T47D (cell line): ENCODE measurements around the gene MYF6.
A peak's percentile ranks its signal among the peaks of the same experiment; 100 is the strongest.
"Not testable (repeated sequence)": the region's sequence is repeated elsewhere in the genome, so short reads cannot be mapped to it uniquely, and the experiment has no call there.

Experiments used
- DNase-seq, 2 experiments: peaks; one replicate each; pipeline versions ENCODE4 v3.0.0 to v3.0.0-alpha.2; 2011 to 2012; ENCODE audit warnings: low read depth in 1 of 2, low spot score in 1 of 2
- JUND ChIP-seq: IDR thresholded peaks from 2 replicates; pipeline ENCODE4 v1.6.1; 2012; ENCODE audit warnings: low read depth
- in situ Hi-C: cut with HindIII; loops from 2 replicates; pipeline ENCODE4 v1.10.0; 2016; ENCODE audit warnings: low sequenced_read_pairs, low pct_unique_long_range_greater_than_20kb

The MYF6 gene

DNA sequence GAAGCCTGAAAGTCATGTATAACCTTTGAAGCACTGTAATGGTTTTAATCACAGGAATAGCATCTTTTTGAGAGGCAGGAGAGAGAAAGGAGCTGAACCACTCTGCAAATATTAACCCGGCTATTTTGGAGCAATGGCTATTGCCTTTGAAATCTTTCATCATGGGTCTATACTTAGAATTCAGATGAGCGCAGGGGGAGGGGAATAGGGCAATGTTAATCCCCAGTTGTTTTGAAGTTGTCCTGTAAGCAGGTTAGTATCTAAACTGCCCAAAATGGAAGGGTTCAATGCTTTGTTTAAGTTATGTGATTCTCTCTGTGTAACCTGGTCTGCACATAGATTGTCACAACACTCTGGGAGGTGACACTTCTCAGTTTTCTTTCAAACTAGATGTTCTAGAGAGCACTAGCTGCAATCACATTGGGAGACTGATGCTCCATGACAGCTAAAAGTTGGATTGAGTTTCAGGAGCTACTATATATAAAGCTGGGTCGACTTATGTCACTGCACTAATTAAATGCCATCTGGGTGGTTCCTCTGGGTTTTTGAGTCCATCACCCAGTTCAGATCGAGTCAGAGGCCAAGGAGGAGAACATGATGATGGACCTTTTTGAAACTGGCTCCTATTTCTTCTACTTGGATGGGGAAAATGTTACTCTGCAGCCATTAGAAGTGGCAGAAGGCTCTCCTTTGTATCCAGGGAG is at the start of gene MYF6:
Gene MYF6 (plus strand): TSS at position 509 of the 704 bp plus-strand sequence. CDS start 86 bp downstream, at position 595.
- in situ Hi-C loops = no loop called here
- DNase-seq = no peak
- TF ChIP-seq JUND = no peak

DNA sequence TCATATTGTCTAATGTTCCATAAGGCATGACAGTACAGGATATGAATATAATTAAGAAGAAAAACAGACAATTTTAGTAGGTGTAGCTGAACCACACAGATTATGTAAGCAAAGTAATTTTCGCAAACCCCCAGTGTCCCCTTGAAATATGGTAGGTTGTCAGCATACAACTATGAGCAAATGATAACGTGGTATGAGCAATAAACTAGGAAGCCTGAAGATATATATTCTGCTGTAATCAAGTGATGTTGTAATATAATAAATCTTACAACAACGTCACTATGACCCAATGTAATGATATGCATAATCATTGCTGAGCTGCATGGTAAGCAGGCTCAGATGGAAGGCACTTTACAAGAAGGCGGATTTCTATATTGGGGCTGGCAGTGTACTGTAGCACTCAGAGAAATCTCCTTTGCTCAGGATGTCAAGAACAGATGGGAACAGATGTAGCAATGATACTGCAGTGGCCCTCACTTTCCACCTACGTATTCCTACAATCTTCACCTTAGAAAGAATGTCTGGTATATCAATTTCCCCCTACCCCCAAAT is 47.8 kb upstream of the MYF6 start:
- no peak for TF ChIP-seq JUND
- DNase-seq = no peak
- in situ Hi-C loops = no loop called here

DNA sequence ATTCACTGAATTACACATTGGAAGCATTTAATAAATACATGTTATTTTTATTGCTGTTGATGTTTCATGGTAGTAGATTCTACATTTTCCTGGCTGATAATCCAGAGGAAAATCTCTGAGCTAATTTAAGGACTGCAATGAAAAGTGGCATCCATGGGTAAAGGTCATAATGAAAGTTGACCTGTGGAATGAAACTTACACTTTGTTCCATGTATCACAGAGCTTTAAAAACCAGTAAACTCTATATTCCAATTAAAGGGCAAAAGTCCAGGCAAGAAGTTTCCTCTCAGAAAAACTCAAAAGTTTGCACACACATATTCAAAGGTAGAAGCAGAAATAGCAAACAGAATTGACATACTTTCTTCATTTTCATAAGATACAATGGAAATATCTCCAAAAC is 44.8 kb upstream of the MYF6 start:
- in situ Hi-C loops = no loop called here
- TF ChIP-seq JUND = no peak
- no peak for DNase-seq

DNA sequence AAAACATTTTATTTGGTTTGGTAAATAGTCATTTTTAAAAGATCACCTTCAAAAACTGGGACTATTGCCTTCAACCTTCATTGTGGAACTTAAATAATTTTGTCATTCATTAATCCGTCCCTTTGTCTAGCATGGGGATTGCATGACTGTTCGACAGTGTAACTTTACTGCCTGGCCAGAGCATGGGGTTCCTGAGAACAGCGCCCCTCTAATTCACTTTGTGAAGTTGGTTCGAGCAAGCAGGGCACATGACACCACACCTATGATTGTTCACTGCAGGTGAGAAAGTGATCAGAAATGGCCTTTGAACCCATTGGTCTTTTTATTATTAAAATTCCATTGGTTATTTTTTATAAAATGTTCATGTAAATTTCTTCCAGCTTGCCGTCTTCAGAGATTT is 37.2 kb upstream of the MYF6 start:
- DNase-seq = no peak
- in situ Hi-C loops = no loop called here
- TF ChIP-seq JUND = no peak

DNA sequence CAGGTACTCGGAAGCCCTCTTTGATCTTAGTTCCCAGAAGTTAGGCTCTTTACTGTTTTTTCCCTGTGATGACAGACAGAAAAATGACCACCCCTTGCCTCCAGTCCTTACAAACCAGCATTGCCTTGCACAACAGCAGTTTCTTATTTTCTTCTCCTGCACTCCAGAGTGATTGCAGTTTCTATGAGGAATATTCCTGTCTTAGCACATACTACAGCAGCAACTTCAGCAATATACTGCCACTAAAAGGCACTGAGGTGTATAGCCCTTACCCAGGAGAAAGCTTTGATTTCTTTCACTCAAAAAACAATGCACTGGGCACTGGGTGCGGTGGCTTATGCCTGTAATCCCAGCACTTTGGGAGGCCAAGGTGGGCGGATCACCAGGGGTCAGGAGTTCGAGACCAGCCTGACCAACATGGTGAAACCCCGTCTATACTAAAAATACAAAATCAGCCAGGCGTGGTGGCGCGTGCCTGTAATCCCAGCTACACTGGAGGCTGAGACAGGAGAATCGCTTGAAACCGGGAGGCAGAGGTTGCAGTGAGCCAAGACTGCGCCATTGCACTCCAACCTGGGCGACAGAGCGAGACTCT is 31.3 kb upstream of the MYF6 start:
- DNase-seq = peak in 1 of 2 experiments; percentile 27

DNA sequence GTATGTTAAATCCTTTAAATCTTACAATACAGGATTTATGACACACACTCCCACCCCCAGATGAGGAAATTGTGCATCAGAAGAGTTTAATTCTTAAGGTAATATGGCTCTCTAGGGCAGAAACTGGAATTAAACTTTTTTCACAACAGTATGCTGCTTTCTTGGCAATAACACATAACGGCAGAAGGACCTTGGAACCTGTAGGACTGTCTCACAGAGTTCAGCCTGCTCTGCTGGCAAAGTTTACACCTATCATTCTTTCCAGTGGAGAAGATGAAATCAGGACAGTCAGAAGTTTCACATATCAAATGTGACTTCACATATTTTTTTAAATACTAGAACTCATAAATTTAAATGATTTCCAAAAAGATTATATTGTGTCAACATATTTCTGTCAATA is 30.6 kb upstream of the MYF6 start:
- in situ Hi-C loops = no loop called here
- no peak for TF ChIP-seq JUND

More for the DNA sequence above, 31.3 kb upstream of the MYF6 start:
- in situ Hi-C loops = not testable (repeated sequence)

DNA sequence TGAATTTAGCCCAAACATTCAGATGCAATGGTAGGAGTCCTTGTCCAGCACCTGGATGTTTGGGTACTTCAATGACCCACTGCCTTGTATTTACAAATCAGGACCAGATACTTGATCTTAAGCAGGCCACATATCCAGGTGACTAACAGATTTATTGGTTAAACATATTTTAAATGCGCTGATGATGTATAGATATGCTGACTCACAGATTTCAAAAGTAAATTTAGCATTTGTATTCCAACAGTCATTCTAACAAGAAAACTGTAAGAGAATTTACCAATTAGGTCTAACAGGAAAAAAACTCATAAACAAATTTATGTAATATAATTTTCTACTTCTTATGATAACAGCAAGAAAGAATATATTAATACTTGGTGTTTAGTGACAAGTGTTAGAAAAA is 29.4 kb upstream of the MYF6 start:
- DNase-seq = no peak
- no peak for TF ChIP-seq JUND
- in situ Hi-C loops = no loop called here

More for the DNA sequence above, 30.6 kb upstream of the MYF6 start:
- DNase-seq = no peak

DNA sequence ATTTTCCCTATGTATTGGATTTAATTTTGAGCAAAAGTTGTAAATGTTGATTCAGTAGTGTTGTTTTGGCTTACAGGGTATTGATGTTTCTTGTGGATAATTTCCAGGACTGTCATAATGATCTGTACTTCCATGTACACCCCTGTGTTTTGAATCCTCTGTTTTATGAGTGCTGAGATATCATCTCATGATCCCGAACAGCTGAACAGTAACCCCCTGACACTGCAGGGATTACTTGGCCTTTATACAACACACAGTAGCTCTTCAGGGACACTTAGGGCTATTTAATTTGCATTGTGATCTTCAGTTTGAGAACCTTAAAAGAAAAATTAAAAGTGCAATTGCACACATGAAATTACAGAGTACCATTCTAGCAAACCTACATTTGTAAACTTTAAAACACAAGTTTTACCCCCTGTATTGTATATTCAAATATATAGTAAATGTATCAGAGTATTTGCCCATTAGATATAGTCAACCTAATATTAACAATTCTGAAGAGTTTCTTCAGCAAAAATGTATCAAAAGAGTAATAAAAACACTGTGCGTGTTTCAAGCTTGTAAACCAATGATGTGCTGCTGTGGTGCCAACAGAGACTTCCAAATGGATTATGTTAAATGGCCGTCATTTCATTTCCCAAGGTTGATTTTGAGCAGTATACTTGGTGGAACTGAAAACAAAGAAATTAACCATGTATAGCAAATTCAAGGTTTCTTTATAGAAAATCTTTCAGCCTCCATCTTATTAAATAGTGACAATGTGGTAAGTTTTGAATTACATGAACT is 27.9 kb upstream of the MYF6 start:
- in situ Hi-C loops = no loop called here

DNA sequence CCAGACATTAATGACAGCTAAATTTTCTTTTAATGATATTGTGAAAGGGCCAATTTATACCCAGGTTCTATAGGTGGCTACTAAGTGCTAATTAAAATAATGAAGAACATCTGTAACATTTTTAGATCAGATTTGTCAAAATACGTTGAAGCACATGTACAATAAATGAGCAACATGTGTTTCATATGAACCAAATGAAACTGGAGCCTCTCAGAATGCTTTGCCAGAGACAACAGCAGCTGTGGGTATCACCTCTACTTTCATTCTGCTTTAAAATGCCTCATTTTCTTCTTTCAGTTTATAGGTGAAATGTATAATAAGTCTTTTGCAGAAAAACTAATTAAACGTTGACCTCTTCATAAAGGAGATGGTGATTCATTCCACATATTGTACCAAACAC is 26.1 kb upstream of the MYF6 start:
- TF ChIP-seq JUND = no peak
- in situ Hi-C loops = no loop called here
- DNase-seq = no peak

More for the DNA sequence above, 27.9 kb upstream of the MYF6 start:
- no peak for TF ChIP-seq JUND
- no peak for DNase-seq

DNA sequence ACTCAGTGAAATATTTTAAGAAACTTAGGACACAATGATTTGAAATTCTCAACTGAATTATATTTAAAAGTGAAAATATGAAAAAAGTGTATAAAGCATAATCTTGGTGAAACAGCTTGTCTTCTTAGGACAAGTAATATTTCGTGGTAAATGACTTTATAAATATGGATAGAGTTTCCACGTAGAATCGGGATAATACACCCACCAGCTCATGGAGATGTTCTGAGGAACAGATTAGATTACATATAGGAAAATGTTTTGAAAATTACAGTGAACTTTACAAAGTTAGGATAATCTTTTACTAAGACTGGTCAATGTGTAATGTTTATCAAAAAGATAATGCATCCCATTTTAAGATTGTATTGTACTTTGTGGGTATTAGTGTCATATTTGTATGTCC is 25.6 kb upstream of the MYF6 start:
- in situ Hi-C loops = no loop called here
- DNase-seq = no peak
- TF ChIP-seq JUND = no peak

DNA sequence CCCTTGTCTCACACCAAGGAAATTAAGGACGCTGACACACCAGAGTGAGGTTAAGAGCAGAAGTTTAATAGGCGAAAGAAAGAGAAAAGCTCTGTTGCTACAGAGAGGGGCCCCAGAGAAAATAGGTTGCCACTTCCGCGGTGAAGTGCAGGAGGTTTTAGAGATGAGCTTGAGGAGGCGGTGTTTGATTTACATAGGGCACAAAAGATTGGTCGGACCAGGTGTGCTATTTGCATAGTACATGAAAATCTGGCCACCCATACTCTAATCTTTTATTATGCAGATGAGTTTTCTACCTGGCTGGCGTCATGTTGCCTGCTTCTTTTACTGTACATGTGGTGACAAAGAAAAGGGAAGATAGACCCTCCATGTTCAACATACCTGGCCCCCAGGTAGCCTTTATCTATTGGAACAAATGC is 23.3 kb upstream of the MYF6 start:
- in situ Hi-C loops = no loop called here
- TF ChIP-seq JUND = no peak
- peak in 1 of 2 experiments; percentile 15 for DNase-seq

DNA sequence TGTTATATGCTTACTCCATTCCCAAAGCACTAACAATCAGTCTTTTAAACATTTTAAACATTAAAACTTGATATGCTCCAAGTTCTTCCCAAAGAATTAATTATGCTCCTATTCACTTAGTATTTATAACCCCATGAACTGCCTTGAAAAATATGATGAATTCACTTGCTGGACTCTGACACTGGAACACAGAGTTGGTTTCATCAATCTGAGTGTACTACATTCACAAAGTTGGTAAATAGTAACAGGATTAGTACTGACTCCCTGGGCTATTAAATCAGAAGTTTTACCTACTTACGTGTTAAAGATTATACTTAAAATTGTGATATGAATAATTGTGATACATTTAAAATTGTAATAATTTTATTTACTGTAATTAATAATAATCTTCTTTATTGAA is 17.3 kb upstream of the MYF6 start:
- DNase-seq = no peak
- in situ Hi-C loops = no loop called here
- TF ChIP-seq JUND = no peak

DNA sequence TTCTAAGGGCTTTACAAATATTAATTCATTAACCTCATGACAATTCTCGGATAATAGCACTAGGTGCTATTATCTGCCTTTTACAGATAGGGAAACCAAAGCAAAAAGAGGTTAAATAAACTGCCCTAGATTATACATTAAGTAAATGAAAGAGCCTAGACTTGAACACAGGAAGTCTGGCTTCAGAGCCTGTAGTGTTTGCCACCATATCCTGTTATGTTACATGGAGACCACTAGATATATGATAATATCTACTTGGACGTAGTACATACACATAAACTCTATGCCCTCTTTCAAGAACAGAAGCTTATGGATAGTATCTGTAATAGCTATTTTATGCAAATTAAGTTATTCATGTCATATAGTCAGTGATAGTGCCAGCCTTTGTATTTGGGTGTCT is 16.9 kb upstream of the MYF6 start:
- TF ChIP-seq JUND = no peak
- in situ Hi-C loops = no loop called here
- DNase-seq = no peak
